GM19035 (cell line): ENCODE measurements around the gene GLIS1.

Experiments used
- ATAC-seq: cut with Tn5 transposase; IDR thresholded peaks from one replicate; pipeline ENCODE4 v1.9.1; 2021; ENCODE audit not compliant: unreplicated experiment

GLIS1 gene

DNA sequence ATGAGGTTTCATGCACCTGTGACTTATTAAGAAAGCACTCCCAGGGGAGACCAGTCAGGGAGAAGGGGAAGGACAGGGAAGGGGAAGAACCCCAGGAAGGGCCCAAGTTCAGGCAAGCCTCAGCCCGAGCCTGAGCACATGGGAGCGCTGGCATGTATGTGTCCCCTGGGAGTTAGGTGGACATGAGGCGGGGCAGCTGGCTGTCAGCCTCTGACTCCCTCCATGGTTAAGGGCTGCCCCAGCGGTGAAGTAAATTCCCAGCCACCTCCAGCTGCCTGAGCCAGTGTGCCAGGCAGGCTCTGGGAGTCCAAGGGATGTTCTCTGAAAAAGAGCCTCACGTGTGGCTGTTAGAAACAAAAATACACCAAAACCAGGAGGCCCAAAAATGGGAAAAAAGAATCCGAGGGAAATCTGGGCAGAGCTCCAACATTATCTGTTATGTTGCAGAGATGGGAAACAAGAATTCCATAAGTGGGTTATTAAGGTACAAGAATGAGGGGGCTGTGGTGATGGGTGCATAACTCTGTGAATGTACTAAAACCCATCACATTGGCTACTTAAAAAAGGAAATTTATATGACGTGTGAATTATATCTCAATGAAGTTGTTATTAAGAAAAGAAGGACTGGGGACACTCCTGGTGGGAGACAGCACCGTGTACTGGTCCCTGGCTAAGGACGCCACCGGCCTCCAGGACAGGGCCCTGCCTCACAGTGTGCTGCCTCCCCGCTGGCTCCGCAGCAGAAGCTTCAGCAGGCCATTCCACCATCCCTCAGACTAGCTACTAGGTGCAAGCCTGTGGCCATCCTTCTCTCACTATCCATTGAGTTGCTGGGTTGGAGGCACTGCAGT, 261.1 kb downstream of the GLIS1 start:
- ATAC-seq = no peak

DNA sequence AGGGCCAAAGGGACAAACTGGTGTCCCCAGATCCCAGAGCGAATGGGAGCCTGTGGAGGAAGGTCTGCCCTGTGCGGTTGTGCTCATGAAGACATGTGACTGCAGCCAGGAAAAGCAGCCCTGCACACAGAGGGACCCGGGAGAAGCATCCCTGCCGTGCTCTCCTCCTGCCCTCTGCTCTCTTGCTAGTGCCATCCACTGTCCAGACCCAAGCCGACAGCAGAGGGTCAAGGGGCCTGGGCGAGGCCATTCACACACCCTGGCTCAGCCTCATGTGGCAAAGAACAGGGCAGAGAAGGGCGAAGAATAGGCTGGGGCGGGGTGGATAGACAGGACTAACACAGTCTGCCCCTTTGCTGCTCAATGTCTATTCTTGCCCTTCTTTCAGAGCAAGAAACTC, 262.4 kb downstream of the GLIS1 start:
- no peak for ATAC-seq

DNA sequence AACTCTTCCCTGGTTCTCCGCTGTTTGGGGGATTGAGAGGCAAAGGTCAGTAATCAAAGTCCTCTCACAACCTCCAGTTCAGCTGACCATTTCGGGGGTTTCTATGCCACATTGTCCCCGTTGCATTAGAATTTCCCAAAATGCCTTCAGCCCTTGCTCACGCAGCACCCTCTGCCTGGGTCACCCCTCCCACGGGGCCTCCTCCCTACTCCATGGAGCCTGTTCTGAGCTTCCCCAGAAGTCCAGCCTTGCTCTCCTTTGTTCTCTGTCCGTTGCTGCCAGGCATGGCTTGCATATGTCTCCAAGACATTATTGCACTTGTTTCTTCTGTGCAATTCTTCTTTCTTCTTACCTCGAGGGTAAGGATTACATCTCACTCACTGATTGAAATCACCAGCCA, 263.3 kb downstream of the GLIS1 start:
- ATAC-seq = no peak

DNA sequence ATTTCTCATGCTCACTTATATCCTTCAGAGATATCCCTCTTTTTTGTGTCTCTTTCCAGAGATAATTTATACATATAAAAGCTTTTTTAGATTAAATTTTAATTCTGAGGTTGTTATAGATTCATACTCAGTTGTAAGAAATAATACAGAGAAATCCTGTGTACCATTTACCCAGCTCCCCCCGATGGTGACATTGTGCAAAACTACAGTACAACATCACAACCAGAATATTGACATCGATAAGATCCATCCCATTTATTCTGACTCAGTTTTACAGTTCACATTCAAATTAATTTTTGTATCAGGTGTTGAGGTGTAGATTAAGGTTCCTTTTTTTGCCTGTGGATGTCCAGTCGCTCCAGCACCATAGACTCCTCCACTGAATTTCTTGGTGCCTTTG, 265.5 kb downstream of the GLIS1 start:
- ATAC-seq = no peak

DNA sequence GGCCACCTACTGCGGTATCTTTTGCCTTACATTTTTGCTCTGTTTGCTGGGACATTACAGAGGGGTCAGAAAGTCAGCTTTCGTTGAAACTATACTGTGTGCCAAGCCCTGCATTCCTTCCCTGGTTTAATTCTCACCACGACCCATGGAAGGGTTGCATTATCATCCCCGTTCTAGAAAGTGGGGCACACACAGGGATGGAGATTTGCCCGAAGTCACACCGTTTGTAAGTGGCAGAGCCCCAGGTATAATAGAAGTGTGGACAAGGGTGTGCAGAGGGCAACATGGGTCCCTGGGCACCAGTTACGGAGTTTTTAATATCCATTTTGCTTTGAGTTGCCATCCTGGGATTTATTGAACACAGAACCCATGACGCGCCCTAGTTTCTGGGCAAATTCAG, 268.0 kb downstream of the GLIS1 start:
- no peak for ATAC-seq

DNA sequence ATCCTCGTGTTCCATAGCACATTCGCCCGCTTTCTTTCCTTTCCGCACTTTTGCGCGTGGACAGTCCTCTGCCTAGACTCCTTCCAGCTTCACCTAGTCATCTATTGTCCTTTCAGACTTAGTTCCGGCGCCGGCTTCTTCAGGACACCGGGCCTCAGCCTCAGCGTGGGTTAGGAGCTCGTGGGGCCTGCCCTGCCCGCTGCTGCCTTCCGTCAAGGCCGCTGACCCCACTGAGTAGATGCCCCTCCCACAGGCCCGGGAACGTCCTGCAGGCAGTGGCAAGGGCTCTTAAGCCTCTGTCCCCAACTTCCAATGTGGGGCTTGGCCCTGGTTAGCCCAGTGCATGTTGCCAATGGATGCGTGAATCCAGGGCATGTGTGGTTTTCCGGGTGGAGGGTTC, 268.4 kb downstream of the GLIS1 start:
- no peak for ATAC-seq

DNA sequence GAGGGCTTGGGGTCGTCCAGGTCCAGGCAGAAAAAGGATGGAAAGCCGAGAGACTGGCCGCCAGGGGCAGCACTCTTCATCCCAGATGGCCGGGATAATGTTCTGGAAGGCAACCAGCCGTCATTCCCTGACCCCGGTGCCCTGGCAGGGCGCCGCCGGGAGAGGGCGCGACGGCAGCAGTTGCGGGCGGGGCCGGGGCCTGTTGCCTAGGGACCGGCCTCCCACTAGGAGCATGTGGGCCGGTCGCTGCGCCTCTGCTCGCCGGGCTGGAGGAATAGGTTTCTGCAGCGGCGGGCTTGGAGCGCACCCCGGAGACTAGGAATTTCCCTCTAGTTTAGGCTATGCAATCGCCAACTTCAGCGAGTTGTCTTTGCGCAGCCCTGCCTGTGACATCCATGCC, 268.8 kb downstream of the GLIS1 start:
- ATAC-seq = no peak

DNA sequence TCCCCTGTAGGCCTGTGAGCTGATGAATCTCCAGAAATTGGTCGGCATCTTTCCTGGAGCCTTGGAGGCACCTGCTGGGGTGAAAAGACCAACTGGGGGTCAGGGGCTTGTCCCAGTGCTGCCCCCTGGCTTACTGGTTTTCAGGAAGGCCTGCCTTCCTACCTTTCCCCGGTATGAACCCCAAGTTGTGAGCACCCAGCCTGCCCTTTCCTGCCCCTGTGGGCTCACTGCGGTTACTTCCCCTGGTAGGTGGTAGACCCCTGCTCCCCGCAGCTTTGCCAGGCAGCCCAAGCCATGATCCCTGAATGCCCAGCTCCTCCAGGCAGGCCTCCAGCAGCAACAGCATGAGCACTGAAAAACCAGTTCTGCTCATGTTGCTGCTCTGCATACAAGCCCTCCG, 269.6 kb downstream of the GLIS1 start:
- ATAC-seq = no peak

DNA sequence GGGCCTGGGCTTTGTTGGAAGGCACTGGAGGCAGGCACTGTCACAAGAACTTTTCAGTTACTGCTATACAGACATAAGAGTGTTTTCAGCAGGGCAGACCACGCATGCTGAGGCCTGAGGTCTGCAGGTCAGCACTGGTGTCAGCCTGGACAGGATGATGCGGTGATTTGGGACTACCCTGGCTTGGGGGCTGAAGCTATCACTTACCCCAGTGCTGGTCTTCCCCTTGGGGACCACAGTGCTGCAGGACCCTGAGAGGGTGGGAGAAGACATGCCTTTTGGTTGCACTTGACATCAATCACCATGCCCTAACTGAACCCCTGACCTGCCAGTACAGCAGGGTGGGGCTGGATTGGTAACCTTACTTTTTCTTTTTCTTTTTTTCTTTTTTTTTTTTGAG, 270.6 kb downstream of the GLIS1 start:
- ATAC-seq = no peak

DNA sequence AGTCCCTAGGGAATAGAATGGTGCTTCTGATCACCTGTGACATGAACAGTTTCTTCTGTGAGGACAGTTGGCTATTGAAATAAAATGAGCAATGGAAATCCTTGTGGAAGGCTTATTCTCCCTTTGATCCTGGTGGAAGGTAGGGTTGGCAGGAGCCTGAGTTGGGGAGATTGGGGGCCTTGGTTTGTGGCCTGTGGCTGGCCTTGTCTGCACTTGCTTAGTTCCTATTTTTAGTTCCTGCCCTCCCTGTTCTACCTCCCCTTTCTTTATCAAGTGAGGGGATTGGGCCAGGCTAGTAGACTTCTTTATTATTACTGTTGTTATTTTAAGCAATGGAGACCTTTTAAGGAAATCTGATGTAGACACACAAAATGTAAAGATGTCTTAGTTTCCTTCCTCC, 271.6 kb downstream of the GLIS1 start:
- no peak for ATAC-seq

DNA sequence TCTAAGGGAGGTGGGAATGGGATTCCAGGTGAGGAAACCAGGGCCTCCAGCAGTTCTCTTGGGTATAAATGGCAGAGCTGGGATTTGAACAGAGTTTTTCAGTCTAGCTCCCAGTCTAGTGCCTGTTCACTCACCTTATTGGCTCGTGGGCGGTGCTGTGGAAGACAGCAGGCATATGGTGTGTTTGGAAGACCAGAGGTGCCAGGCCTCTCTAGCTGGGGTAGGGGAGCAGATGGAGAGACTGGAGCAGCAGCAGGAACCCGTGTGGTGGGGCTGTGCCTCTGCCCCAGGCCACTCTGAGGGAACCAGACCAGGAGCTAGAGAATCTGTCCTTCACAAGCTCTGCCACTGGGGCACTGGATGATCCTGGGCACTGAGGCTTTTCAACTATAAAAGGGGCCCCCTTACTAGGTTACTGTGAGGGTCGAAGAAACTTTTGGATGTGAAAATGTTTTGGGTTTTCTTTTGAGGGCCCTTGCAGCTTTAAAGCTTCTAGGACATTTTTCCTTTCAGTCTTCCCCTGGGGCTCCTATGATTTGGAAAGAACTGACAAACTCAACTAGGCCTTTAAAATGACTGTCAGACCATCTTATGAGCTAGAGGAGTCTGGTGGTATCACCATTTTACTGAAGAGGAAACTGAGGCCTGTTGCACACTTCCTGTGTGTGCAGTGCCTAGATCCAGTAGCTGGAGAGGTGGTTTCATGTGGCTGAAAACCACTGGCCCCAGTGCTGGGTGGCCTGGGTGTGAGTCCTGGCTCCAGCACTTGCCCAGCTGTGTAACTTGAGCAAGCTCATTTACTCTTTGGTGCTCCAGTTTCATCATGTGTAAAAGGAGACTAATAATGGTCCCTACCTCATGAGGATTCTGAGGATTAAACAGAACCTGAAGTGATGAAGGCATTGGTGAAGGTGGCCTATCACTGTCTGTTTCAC, 273.7 kb downstream of the GLIS1 start:
- no peak for ATAC-seq

DNA sequence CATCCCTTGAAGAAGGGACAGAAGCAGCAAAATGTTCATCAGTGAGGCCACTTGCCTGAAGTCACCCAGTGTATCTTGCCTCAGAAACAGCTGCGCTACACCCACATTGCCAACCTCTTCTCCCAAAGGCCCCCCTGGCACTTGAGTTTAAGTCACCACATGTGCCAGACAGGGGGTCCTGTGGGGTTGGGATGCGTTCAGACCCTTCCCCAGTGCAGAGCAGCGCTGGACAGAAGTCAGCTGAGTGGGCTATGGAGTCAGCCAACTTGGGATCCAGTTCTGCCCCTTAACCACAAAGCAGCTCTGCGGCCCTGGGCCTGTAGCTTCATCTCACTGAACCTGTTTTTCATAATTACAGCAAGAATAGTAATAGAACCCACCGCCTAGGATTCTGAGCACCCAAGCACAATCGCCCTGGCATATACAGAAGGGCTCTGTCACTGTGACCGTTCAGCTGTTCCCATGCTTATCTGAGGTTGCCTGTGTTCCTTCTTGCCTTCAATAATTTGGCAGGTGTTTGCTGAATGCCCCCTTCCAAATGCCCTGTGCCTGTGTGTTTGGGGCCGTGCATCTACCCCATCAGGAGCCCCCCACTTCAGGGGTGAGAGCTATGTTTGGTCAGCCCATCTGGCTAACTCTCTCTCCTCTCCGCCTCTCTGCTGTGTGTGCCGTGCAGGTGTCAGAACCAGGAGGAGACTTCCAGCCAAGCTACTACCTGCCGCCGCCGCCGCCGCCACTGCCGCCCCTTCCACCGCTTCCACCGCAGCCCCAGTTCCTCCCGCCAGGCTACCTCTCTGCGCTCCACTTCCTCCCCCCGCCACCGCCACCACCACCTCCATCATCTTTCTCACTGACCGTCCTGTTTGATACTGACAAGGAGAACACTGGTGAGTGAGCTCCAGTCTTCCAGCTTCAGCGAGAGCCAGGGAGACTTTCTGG, 274.7 kb downstream of the GLIS1 start:
- no peak for ATAC-seq

DNA sequence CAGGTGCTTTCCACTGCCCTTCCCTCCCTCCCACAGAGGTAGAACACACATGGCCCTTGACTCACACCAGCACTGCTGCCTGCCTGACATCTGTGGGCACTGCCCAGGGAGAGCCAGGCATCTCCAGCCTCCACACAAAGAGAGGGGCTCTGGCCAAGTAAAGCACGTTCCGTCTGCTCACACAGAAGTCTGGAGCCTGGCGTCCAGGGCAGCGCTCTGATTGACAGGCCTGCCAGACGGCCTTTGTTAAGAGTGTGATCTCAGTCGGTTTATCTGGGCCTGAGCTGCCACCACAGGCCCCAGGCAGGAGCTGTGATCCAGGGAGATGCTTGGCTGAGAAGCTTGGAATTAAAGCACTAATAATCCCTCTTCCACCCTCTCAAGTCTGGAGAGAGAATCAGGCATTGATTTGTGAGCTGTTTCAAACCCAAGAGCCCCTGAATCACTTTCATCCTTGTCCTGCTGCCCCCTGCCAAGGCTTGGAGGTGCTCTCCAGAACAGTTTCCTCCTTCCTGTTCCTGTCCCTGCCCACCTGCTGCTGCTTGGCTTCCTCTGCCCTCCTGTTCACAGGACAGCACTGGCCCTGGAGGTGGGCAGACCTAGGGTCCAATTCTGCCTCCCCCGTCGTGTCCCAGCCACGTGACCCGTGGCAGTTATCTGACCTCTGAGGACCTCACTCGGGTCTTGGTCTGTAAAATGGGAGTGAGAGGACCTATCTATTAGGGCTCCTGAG, 276.0 kb downstream of the GLIS1 start:
- no peak for ATAC-seq

DNA sequence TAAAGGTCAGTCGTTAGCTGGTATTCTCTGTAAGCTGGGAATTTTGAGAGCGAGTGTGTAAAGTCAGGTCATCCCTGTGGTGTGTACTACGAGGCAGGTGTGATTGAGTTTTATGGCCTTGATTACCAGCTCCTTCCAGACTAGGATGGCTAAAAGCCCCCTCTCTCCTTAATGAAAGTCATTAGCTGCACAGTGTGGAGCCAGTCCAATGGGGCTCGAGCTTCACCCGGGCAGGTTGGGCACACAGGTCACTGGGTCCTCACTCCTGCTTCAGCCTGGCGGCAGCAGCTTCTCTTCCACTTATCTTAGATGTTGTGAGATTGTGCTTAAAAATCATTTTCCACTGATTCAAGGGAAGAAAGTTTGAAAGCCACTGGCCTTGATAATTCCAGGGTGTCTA, 276.8 kb downstream of the GLIS1 start:
- no peak for ATAC-seq

DNA sequence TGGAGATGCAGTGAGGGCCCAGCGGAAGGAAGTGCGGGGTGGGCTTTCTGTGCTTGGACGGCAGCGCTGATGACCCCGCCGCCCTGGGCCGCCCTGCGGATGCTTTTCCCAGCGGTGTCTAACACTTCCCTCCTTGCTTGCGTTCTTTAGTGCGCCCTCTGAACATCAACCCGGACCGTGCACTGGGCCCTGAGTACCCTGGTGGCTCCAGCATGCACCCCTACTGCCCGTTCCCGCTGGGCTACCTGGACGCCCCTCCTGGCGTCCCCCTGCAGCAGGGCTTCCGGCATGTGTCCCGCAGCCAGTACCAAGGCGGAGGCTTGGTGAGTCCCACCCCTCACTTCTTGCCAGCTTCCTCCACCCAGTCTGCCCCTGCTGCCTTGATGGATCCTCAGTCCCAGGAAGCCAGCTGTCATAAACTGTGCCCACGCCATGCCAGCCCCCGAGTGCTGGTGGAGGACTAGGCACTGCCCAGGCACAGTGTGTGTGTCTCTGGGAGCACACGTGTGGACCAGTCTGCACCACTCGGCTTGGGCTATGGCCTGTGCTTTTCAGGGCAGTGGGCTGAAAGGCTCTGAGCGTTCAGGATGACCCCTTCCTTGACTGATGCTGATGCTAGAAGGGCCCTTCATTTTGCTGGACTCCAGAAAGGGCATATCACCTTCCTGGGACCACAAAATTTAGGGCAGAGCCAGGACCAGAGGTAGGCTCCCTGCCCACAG, 277.5 kb downstream of the GLIS1 start:
- no peak for ATAC-seq

DNA sequence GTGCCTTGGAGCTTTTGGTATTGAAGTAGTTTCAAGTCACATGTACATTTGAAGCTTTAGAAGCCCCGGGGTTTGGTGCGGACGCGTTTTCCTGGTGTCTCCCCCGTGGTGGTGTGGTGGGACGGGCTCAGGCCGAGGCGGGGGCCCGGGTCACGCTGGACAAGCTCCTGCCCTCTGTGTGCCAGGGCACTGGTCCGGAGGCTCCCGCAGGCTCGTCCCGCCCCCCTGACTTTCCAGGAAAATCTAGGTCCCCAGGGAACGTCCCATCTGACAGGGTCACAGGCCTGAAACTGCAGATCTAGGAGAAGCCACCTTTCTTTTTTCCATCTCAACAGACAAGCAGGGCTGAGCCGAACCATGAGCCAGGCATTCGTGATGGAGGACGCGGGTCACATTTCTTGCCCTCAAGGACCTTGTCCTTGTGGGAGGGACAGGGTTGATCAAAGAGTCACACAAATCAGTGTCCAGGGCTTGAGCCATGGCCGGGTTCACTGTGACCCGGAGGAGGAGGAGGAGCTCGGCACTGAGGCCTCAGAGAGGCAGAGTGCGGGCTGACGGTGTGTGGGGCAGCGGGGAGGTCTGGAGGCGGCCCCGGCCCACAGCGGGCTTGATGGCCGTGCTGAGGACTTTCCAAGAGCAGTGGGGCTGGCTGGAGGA, 278.2 kb downstream of the GLIS1 start:
- no peak for ATAC-seq

DNA sequence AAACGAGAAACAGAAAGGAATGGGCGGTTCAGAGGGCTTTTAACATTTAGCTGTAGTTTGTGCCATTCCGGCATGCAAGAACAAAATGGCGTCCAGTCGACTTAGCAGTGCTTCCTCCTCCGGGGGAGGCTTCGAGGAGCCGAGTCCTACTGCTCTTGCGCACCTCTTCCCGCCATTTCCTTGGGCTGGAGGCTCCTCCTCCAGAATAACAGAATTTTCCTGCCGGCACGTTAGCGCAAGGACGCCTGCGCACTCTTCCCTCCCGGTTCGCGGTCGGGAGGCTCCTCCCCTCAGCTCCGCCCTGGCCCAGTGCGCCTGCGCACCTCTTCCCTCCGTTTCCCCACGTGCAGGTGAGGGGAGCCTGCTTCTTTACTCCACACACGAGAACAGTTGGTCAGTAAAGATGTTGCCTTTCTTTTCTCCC, 278.7 kb downstream of the GLIS1 start:
- ATAC-seq = no peak

DNA sequence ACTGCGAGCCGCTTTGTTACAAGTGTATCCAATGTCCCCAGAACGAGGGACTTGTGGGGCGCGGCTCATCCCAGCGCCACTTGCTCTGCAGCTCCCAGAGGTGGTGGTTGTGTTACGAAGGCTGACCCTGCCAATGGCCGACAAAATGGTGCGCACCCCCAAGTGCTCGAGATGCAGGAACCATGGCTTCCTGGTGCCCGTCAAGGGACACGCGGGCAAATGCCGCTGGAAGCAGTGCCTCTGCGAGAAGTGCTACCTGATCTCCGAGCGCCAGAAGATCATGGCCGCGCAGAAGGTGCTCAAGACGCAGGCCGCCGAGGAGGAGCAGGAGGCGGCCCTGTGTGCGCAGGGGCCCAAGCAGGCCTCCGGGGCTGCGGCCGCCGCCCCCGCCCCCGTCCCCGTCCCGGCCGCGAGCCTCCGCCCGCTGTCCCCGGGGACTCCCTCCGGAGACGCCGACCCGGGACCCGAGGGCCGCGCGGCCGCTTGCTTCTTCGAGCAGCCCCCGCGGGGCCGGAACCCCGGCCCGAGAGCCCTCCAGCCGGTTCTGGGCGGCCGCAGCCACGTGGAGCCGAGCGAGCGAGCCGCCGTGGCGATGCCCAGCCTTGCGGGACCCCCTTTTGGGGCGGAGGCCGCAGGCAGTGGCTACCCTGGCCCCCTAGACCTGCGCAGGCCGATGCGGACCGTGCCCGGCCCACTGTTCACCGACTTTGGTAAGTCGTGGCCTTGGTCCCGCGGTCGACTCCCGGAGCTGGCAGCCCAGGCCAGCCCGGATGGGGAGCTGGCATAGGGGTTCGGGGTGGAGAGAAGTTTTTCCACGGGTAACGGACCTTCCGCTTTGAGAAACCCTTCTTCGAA, 279.4 kb downstream of the GLIS1 start, which contains the start of gene DMRTB1:
Gene DMRTB1 (plus strand): TSS at position 79 of the 855 bp plus-strand sequence. CDS start 55 bp downstream, at position 134.
- ATAC-seq = no peak
